Right hindlimb (tissue), 1 donor: ENCODE results near the gene PEX1.
"Not testable (repeated sequence)": the region's sequence is repeated elsewhere in the genome, so short reads cannot be mapped to it uniquely, and the experiment has no call there.

Experiments used
- DNase-seq: peaks from one replicate; pipeline ENCODE4 v3.0.0-alpha.2; 2018

The PEX1 gene

DNA sequence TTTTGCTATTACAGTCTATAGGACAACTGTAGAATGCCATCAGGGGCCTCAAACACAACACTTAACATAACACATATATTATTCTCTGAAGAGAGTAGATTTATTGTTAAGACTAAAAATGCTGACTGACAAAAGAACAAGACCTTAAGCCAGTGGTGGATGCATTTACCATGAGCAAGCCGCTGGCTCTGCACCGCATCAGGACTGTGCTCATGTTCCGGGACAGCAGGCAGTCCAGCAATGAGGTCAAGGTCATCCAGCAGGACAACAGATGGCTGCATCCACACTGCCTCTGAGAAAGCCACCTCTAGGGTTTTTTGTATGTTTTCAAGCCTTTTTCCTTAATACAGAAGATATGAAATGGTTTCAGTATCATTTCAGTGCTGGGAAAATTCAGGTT is 23.8 kb downstream of the PEX1 start:
- DNase-seq: no peak

DNA sequence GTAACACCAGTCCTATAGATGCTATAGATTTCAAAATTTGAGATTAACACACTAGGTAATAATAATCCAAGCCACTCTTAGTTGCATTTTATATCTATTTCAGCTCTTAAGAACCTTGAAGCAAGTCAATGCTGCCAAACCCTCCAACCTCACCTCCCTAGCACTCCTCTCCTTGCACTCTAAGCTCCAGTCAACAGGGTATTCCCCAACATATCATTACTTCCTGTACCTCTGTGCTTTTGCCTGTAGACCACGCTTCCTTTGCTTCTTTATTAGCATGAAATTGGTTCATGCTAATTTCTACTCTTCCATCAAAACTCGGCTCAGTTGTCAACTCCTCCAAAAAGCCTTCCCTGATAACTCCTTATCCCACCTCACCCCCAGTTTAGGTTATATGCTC is 24.6 kb downstream of the PEX1 start:
- DNase-seq: no peak

DNA sequence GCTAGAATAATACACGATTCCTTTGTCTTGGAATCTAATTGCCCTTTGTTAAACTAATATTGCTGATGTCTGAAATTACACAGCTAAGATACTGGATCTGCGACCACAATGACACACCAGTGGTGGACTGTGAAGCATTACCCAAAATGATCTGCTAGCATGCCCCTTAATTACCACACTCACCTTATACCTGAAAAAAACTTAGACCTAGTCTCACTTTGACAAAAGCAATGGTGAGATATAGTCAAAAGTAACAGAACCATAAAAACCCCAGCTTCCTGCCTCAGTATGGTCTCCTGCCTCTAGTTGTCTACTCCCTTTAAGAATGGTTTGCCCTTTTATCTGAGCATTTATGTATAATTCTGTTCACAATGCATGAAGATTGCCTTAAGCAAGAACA is 29.8 kb downstream of the PEX1 start:
- no peak for DNase-seq

DNA sequence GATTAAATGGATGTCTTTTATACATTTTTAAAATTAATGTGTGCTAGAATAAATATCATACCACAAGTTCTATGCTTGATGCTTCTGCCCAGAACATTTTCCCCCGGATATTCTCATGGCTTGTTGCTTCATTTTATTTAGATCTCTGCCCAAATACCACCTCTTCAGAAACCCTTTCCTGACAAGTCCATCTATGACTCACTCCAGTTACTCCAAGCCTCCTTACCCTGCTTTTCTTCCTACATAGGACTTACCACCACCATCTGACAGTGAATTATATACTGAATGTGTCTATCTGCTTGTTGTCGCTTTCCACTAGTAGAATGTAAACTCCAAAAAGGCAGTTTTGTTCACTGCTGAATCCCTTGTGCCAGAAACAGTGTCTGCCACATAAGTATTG is 31.4 kb downstream of the PEX1 start:
- no peak for DNase-seq

DNA sequence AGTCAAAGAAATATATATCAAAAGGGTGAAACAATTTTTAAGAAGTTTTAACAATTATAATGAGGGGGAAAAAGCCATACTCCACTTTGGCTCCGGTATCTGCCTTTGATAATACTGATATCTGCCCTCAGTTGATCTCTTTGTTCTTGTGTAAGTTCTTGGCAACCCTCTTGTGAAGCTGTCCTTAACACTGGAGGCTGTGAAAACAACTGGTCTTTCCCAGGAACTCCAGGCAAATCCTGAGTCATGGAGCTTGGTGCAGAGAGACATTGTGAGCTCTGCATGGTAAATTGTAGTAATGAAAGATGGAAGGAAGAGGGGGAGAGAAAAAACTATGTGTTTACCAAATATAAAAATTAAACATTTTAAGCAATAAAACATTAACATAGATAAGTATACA is 38.7 kb downstream of the PEX1 start:
- DNase-seq: no peak

DNA sequence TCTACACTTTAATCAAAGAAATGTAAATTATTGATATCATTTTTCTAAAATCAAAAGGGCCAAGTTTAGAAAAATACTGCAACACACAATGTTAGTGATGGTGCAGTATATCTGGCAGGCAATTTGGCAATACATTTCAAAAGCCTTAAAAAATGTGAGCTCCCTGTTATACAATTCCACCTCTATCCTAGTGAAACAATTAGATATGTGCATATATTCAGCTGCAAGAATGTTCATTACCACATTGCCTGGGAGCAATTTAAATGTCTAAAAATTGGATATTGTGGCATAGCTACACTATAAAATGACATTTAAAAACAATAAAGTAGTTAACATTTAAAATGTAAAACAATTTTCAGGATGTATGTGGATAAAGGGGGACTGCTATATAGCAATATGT is 40.5 kb downstream of the PEX1 start:
- no peak for DNase-seq

DNA sequence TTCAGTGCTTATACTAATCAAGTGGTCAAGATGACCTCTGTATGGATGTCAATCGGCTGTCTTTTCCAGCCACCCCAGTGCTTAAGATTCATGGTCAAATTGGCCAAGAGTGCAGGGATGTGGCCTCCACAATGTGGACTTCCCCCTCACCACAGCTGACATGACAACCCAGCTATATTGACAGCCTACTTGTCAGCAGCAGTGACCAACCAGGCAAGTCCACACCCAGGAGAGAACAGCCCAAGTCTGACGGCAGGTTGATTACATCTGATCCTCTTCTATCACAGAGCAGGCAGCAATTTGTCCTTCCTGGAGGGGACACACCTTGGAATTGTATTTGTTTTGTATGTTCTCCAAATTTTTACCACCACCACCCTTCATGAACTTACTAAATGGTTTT is 42.3 kb downstream of the PEX1 start:
- DNase-seq: no peak

DNA sequence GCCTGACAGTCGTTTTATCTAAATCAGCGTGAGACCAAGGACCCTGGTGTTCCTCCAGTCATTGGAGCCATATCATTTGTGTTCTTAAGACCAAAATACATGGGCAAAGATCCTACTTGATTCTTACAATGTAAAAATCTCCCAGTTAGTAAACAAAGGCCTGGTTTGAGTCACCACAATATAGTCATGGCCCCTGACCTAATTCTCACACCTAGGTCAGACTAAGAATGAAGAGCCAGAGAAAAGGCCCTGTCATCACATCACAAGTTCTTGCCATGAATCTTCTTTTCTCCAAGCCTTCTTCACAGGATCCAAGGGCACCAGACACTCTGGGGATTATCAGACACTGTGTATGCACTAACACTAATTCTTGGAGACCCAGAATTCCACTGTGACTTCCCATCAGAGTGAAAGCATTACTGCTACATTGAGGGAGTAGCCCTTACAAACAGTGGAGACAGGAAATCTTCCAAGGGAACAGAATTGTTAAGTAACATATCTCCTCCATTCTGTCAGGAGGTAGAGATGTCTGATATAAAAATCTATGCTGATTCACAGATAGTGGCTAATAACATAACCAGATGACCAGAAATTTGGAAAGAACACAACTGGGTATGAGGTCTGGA is 42.9 kb downstream of the PEX1 start:
- no peak for DNase-seq

DNA sequence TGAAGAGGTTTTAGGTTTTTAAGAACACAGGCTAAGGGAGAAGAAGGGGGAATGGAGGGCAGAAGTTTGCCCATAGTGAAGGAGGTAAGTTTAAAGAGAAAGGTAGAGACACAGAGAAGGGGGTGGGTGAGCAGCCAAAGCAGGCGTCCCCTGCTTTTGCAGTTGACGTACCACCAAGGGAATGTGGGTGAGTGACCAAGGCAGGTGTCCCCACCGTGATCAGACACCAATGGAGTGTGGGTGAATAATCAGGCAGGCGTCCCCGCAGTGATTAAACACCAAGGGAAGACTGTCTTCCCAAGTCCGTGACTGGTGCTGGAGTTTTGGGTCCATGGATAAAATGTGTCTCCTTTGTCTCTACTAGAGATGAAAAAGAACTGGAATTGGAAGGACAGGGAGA is 44.1 kb downstream of the PEX1 start:
- not testable (repeated sequence) for DNase-seq

DNA sequence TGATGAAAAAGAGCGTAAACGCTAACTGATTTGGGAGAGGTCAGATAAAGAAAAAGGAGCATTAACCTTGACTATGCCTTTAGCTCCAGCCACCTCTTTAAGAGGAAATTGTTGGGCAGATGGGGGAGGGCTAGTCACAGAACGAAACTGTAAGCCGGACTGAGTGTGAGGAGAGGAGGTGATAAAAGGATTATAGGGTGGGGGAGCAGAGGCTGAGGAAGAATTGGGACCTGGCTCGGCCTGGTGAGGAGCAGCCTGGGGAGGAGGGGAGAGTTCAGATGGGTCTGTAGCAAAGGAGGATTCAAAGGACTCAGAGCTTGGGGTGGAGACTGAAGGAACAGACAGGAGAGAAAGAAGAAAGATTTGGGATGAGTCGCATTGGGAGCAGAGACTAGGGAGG is 44.7 kb downstream of the PEX1 start:
- DNase-seq: not testable (repeated sequence)

DNA sequence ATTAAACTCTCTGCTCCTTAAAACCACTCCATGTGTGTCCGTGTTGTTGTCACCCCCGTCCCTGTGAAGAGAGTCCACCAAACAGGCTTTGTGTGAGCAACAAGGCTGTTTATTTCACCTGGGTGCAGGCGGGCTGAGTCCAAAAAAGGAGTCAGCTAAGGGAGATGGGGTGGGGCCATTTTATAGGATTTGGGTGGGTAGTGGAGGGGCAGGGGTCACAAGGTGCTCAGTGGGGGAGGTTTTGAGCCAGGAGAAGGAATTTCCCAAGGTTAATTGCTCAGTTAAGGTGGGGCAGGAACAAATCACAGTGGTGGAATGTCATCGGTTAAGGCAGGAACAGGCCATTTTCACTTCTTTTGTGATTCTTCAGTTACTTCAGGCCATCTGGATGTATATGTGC is 49.2 kb downstream of the PEX1 start:
- DNase-seq: not testable (repeated sequence)

DNA sequence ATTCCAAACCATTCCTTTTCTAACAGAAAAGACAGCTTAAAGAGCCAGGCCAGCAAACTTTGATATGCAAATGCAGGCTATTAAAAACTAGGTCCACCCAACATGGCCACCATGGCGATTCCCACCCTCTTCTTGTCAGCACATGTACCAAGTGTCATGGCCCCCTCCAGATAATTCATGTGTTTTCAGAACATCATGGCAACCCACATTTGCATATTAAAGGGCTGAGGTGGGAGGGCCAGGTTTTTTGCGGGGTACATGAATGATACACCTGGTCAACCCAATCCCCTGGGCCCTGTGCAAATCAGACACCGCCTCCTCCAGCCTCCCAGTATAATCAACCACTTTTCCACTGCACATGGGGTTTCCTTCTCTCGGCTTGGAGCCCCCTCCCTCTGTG is 49.6 kb downstream of the PEX1 start:
- DNase-seq: no peak

DNA sequence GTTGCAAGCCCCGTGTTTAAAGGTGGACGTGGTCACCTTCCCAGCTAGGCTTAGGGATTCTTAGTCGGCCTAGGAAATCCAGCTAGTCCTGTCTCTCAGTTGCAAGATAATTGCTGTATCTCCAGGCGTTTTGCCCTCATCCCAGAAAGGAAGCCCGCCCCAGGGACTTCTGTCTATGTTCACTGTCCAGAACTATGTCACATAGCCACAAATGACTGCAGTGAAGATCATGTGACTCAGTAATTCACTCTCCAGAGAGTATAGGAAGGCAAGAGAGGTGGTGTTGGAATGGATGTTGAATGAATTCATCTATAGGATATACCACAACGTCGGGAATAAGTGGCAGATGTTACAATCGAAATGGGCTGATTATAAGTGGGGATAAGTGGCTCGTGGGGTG is 50.2 kb downstream of the PEX1 start:
- DNase-seq: no peak

DNA sequence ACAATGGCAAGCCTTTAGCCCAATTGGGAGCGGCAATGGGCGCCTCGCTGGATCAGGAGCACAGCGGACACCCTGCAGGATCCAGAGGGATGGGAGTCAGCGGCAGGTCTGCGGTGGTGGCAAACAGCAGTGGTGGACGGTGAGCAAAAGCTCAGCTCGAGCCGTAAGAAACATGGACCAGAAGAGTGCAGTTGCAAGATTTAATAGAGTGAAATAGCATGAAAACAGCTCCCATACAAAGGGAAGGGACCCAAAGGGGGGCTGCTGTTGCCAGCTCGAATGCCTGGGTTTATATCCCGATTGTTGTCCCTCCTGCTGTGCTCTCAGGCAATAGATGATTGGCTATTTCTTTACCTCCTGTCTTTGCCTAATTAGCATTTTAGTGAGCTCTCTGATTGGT is 50.6 kb downstream of the PEX1 start, which contains the start of gene ERVW-1:
TSS of gene ERVW-1 (minus strand) at position 266 of the 400 bp plus-strand sequence. CDS start 7,565 bp downstream, outside the sequence.
- not testable (repeated sequence) for DNase-seq

DNA sequence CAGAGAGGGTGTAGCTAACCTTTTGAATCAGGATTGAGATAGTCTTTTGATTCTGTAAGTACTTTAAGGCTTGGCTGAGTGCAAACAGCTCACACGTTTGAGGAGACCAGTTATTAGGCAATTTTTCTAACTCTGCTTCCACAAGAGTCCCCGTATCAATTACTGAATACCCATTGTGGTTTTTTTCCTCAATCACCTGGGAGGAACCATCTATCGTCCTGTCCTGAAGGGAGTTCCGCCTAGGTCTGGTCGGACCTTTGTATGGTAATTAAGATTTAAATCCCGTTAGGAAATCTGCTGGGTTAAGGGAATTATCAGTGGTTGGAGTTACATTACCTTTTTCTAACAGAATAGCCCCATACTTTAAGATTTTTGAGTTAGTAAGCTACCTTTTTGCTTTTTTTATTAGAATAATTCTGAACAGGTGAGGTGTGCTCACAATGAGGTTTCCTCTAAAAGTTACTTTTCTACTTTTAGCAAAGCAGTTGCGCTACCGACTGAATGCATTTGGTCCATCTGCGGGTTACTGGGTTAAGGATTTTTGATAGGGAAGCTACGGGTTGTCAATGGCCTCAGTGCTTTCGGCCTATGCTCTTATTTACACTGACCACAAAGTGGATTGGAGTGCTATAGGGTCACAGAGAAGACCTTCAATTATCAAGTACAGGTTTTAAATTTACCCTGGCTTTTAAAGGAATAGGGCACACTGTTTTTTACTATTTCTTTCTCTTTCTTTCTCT is 52.3 kb downstream of the PEX1 start:
- DNase-seq: not testable (repeated sequence)

DNA sequence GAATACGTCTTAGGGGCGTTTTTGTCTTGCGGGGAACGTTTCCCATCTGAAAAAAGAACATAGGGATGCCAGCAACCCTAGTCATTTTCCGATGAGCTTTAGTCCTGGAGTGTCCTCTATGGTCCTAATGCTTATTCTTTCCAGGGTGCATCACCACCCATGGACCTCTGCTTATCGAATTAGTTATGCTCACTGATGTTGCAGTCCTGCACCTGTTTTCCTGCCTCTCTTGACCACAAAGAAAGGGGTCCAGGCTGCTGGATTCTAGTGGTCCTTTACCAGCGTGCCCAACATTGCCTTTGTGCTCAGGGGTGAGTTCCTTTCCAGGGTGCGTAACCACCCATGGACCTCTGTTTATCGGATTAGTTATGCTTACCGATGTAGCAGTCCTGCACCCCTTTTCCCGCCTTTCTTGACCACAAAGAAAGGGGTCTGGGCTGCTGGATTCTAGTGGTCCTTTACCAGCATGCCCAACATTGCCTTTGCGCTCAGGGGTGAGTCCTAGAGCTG is 53.0 kb downstream of the PEX1 start:
- DNase-seq: not testable (repeated sequence)

DNA sequence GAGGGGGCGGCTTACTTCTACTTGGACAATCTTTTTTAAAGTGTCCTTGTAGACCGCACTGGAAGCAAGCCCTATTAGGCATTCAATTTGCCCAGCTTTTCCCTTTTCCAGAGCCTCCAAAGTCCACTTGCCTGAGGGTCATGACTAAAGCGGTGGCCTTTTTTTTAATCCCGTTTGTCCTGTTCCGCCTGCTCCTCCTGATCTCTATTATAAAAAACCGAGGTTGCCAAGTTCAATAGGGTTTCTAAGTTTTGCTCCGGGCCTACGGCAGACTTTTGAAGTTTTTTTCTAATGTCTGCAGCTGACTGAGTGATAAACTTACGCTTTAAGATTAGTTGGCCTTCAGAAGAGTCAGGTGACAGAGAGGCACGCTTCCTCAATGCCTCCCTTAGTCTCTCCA is 54.3 kb downstream of the PEX1 start:
- DNase-seq: not testable (repeated sequence)

DNA sequence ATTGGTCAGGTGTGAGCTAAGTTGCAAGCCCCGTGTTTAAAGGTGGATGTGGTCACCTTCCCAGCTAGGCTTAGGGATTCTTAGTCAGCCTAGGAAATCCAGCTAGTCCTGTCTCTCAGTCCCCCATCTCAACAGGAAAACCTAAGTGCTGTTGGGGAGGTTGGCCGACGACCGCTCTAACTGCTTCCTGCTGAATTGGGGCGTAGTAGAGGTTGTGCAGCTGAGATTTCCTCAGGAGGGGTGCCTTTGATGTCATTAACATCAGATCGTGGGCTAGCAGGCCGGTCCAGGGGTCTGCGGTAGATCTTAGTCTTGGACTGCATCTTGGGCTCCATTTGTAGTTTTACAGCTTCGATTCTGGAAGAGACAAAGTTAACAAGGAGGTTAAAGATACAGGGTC is 59.7 kb downstream of the PEX1 start:
- DNase-seq: not testable (repeated sequence)

DNA sequence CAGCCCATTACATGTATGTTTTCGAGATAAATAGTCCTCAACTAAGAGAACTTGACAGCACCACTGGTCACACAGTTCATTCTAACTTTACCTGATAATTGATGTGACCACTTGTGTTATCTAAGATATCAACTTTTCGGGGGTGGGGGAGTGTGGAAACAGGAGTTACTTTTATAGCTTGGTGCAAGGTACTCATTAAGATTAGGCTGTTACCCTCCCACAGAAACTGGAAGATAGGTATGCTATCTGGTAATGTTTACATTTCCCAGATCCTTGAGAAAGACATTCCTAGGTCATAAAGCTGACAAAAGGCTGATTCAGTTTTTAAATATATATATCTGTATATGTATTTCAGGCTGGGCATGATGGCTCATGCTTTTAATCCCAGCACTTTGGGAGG is 61.6 kb downstream of the PEX1 start:
- DNase-seq: no peak

DNA sequence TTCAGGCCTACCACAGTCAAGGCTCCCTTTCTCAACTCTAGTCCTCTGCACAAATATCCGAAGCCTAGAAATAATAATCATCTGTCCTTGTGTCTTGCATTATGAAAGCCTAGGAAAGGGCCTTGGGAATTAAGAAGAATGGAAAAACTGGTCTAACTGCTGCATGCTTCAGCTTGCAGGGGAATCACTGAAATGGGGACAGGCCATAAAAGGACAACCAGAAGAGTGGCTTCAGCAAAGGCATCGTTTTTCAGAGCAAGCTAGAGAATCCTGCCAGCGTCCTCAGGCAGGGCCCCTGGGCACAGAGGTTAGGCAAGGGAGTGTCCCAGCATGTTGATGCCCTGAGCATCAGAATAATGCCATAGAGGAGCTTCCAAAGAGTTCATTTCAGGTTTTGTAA is 63.8 kb downstream of the PEX1 start:
- no peak for DNase-seq

DNA sequence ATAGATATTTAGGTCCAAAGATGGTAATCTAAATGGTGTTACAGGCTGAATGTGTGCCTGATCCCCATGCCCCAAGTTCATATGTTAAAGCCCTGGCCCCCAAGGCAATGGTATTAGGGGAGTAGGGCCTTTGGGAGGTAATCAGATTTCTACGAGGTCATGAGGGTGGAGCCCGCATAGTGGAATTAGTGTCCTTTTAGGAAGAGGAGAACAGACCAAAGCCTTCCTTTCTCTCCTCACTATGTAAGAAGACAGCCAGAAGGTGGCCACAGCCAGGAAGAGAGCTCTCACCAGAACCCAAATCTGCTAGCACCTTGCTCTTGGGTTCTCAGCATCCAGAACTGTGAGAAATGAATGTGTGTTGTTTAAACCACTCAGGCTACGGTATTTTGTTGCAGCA is 65.8 kb downstream of the PEX1 start:
- no peak for DNase-seq

DNA sequence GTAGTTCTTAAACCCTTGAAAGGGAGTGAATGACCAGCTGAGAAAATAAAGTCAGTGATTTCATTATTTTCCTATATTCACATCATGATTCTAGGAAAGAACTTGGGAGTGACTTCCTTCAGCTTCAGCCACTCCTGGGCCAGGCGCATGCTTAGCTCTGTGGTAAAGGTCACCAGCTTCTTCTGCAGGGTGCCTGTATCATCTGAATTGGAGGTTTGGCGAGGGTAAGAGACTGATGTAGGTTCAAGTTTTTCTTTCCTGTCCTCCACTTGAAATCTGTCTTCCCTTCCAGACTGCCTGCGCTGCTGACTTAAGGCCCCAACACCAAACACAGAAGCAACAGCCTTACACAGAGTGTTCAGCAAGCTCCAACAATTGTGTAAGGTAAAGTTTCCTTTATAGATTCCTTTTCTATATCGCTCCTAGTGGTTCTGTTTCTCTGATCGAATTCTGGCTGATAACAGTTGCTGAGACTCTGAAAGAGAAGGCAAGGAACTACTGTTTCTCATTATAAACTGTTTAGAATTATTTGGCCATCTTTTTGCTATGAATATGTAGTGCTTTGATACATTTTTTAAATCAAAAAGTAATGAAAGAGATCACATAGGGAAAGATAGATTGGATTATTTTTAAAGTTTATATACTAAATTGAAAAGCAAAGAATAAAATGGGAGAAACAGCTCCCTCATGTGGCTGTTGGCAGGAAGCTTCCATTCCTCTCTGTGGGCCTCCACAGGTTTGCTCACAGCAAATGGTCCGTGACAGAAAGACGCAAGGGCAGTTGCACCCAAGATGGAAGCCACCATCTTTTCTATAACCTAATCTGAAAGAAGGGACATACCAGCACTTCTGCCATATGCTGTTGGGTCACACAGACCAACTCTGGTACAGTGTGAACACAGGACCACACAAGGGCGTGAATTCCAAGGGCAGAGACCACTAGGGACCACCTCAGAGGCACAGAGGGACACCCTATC is 67.0 kb downstream of the PEX1 start:
- DNase-seq: no peak

DNA sequence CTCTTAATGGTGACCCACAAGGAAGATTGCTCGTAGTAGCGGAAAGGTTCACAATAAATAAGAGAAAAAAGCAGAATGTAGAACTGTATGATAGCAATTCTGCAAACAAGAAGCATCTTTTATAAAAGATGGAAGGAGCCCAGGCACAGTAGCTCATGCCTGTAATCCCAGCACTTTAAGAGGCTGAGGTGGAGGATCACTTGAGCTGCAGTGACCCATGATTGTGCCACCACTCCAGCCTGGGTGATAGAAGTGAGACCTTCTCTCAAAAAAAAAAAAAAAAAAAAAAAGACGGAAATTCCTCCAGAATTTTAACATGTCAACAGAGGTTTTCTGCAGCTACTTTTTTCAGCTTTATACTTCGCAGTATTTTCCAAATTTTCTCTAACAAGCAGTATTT is 67.8 kb downstream of the PEX1 start:
- DNase-seq: no peak
